A549 (cell line): ENCODE results near the gene PLTP. TPM values are rescaled to one million over a fixed set of nuclear protein-coding genes. Genes with fewer than 3 reads are reported as not detected.

ENCODE experiments used
- ATAC-seq, 2 experiments: fragments of 200-7000 bp in 1 of 2; fragments of >200 bp in 1 of 2; cut with Nextera tagmentation in 1 of 2; cut with Tn5 transposase in 1 of 2; 3 replicates each; pipeline versions ENCODE4 v1.8.0 to v1.9.1; 2018 to 2020; ENCODE audit warnings: mild to moderate bottlenecking in 1 of 2, moderate library complexity in 1 of 2
- CTCF ChIA-PET: fragments of 300-600 bp; sonication (Branson Sonifier 250); formaldehyde crosslinking; extraction: SDS; loops from one replicate; lab custom pipeline; 2021; ENCODE audit warnings: antibody characterized with exemption, inconsistent platforms; lab: Yijun Ruan, JAX
- POLR2A ChIA-PET: fragments of 350-600 bp; formaldehyde crosslinking; extraction: SDS; loops from one replicate; lab custom pipeline; 2021; ENCODE audit warnings: antibody characterized with exemption, inconsistent platforms; lab: Yijun Ruan, JAX
- DNase-seq, 2 experiments: peaks; one replicate each; pipeline versions ENCODE4 v3.0.0 to v3.0.0-alpha.2; 2011 to 2016; ENCODE audit warnings: low read depth in 1 of 2, low spot score in 1 of 2
- FAIRE-seq: peaks from 2 replicates; lab custom pipeline; 2011; peaks lifted over from hg19 to GRCh38; lab: Jason Lieb, UNC
- H3K27ac ChIP-seq, 2 experiments: fragments of >200 bp; sonication (Bioruptor Twin); formaldehyde crosslinking; 3 replicates each; pipeline ENCODE4 v1.5.1; 2016 to 2017
- H3K4me1 ChIP-seq: fragments of >200 bp; sonication (Bioruptor Twin); formaldehyde crosslinking; 3 replicates; pipeline ENCODE4 v1.6.1; 2016
- H3K4me2 ChIP-seq: fragments of >200 bp; sonication (Bioruptor Twin); formaldehyde crosslinking; 3 replicates; pipeline ENCODE4 v1.6.1; 2016
- H3K4me3 ChIP-seq: fragments of >200 bp; sonication (Bioruptor Twin); formaldehyde crosslinking; 3 replicates; pipeline ENCODE4 v1.5.1; 2016
- H3K9me3 ChIP-seq: fragments of >200 bp; sonication (Bioruptor Twin); formaldehyde crosslinking; 3 replicates; pipeline ENCODE4 v1.6.1; 2016
- BCL3 ChIP-seq: fragments of >200 bp; sonication (Bioruptor Twin); formaldehyde crosslinking; IDR thresholded peaks from 3 replicates; pipeline ENCODE4 v1.6.1; 2016
- BHLHE40 ChIP-seq: IDR thresholded peaks from 2 replicates; pipeline ENCODE4 v1.6.1; 2012; ENCODE audit warnings: low read depth, low read length, inconsistent platforms
- CTCF ChIP-seq: fragments of >200 bp; sonication (Bioruptor Twin); formaldehyde crosslinking; IDR thresholded peaks from 3 replicates; pipeline ENCODE4 v1.5.1; 2016
- EHF ChIP-seq: fragments of 250-450 bp; sonication (Bioruptor Pico); IDR thresholded peaks from 2 replicates; pipeline ENCODE4 v1.5.0; 2020; ENCODE audit warnings: mild to moderate bottlenecking
- FOSB ChIP-seq: fragments of 250-450 bp; sonication (Bioruptor Pico); IDR thresholded peaks from 2 replicates; pipeline ENCODE4 v1.5.0; 2020; ENCODE audit warnings: mild to moderate bottlenecking, moderate library complexity
- GATA3 ChIP-seq: IDR thresholded peaks from 2 replicates; pipeline ENCODE4 v1.6.1; 2012; ENCODE audit warnings: borderline replicate concordance
- HES2 ChIP-seq: fragments of >200 bp; sonication (Bioruptor Twin); formaldehyde crosslinking; IDR thresholded peaks from 2 replicates; pipeline ENCODE4 v1.6.1; 2016
- HOXA7 ChIP-seq: fragments of 250-450 bp; sonication (Bioruptor Pico); IDR thresholded peaks from 2 replicates; pipeline ENCODE4 v1.5.0; 2020; ENCODE audit warnings: mild to moderate bottlenecking, moderate library complexity
- HOXB5 ChIP-seq: fragments of 250-450 bp; sonication (Bioruptor Pico); IDR thresholded peaks from 2 replicates; pipeline ENCODE4 v1.5.0; 2020; ENCODE audit warnings: mild to moderate bottlenecking, moderate library complexity
- JUNB ChIP-seq: fragments of >200 bp; sonication (Bioruptor Twin); formaldehyde crosslinking; IDR thresholded peaks from 2 replicates; pipeline ENCODE4 v1.6.1; 2016
- KDM1A ChIP-seq: fragments of 200-600 bp; sonication (generic); IDR thresholded peaks from 2 replicates; pipeline ENCODE4 v1.6.1; 2016; ENCODE audit warnings: low read depth, mild to moderate bottlenecking
- KDM5A ChIP-seq: fragments of 200-600 bp; sonication (generic); IDR thresholded peaks from 2 replicates; pipeline ENCODE4 v1.6.1; 2016; ENCODE audit warnings: antibody characterized with exemption, mild to moderate bottlenecking
- MAFK ChIP-seq: fragments of 450-650 bp; IDR thresholded peaks from 2 replicates; pipeline ENCODE4 v1.6.1; 2014; ENCODE audit not compliant: partially characterized antibody
- MAX ChIP-seq: IDR thresholded peaks from 2 replicates; pipeline ENCODE4 v1.6.1; 2012
- MAZ ChIP-seq: fragments of 150-350 bp; IDR thresholded peaks from 2 replicates; pipeline ENCODE4 v1.6.1; 2014; ENCODE audit warnings: antibody characterized with exemption, low read depth, low read length, borderline replicate concordance
- NR3C1 ChIP-seq: fragments of >200 bp; sonication (Bioruptor Twin); formaldehyde crosslinking; IDR thresholded peaks from 3 replicates; pipeline ENCODE4 v1.6.1; 2017
- PHF8 ChIP-seq: fragments of 200-600 bp; sonication (generic); IDR thresholded peaks from 2 replicates; pipeline ENCODE4 v1.6.1; 2016; ENCODE audit warnings: low read depth, mild to moderate bottlenecking, antibody characterized with exemption, moderate library complexity, borderline replicate concordance
- RCOR1 ChIP-seq: fragments of 150-350 bp; IDR thresholded peaks from 2 replicates; pipeline ENCODE4 v1.6.1; 2014; ENCODE audit warnings: antibody characterized with exemption, low read length, low read depth
- RFX5 ChIP-seq: fragments of 450-650 bp; IDR thresholded peaks from 2 replicates; pipeline ENCODE4 v1.7.1; 2014; ENCODE audit warnings: antibody characterized with exemption, mild to moderate bottlenecking, moderate library complexity
- RNF2 ChIP-seq: fragments of 200-600 bp; sonication (generic); IDR thresholded peaks from 2 replicates; pipeline ENCODE4 v1.6.1; 2016; ENCODE audit warnings: low read depth, mild to moderate bottlenecking, antibody characterized with exemption, moderate library complexity, borderline replicate concordance
- TP53 ChIP-seq: fragments of 250-450 bp; sonication (Bioruptor Pico); IDR thresholded peaks from 2 replicates; pipeline ENCODE4 v1.5.0; 2021; ENCODE audit warnings: mild to moderate bottlenecking, moderate library complexity
- ZFP36 ChIP-seq: fragments of 450-650 bp; IDR thresholded peaks from 2 replicates; pipeline ENCODE4 v1.6.1; 2014; ENCODE audit warnings: borderline replicate concordance; ENCODE audit not compliant: partially characterized antibody
- WGBS: methylation state at CpG from one replicate; pipeline ENCODE4 v1.1.6; 2017; ENCODE audit errors: missing lambda C conversion rate; 5-methylcytosine and 5-hydroxymethylcytosine counted together
- polyA plus RNA-seq, 4 experiments: library from polyadenylated mRNA; depleted of rRNA in 3 of 4; stranded (reverse); fragments of >200 nt; fragmentation: RNase III in 1 of 4; extraction: RNeasy Plus Mini Kit Qiagen cat#74134 plus additional on column Dnase treatment in 1 of 4; gene quantifications; 2 replicates in 3 of 4; 3 replicates in 1 of 4; pipeline ENCODE4 v1.2.3, GENCODE V29; 2011 to 2017

Gene PLTP
- polyA plus RNA-seq, 2 of the 4 experiments (the other 2 are of a cell fraction): 1.6 to 2.7 TPM

- ATAC-seq (peak; percentile 36 to 70; a peak in 4 of 6 replicates), FAIRE-seq (no peak), DNase-seq (peak; percentile 35 to 66)
- CTCF ChIA-PET: interaction anchor here (0.6 to 2.6 kb wide), 13 partner anchors 8 to 97 kb away, joined by 3 to 12 read pairs (median 3); partner anchors contain the start of genes PCIF1 and ZSWIM1
- Histone ChIP-seq H3K9me3 (no peaks in the 10 kb centered on the region), H3K4me1 (peaks cover 15% of the 10 kb centered on the region), H3K4me2 (peak overlapping the region; percentile 100), H3K4me3 (peak overlapping the region; percentile 96), H3K27ac (peak overlapping the region; percentile 90 to 99)
- 0 out of 2 replicates have a peak, but pooled peaks have one; percentile 20 for TF ChIP-seq MAX
- TF ChIP-seq HOXA7: no peak
- TF ChIP-seq ZFP36: peak; percentile 29
- peak; percentile 20; the same call in 1 of the 3 replicates for TF ChIP-seq CTCF
- WGBS: 42% methylated on average over 32 of the region's 79 CpGs
- POLR2A ChIA-PET: interaction anchor here (0.7 to 3.2 kb wide), 5 partner anchors 9 to 57 kb away, joined by 3 to 26 read pairs (median 4); partner anchors contain the start of genes PCIF1, SNX21 and ZSWIM1
Observed at GRCh38 chr20:45890077-45890984, 21.6 kb downstream of the PLTP start.

GRCh38 chr20:45888681-45889080 is 23.3 kb downstream of the PLTP start:
- ChIA-PET POLR2A (interaction anchor here (2.9 to 3.2 kb wide), 2 partner anchors 8 to 46 kb away, joined by 19 to 26 read pairs; partner anchors contain the start of genes PCIF1 and ZSWIM1), CTCF (interaction anchor here (0.8 to 1.8 kb wide), 4 partner anchors 11 to 82 kb away, joined by 3 to 7 read pairs (median 5); no protein-coding TSS in a partner anchor)
- Histone ChIP-seq H3K4me3 (no peak overlapping the region), H3K27ac (no peak overlapping the region)
- no peak for ATAC-seq
- FAIRE-seq: no peak
- WGBS: 83% methylated on average over 3 of the region's 3 CpGs
- TF ChIP-seq KDM1A (no peak), RNF2 (no peak), MAZ (no peak), NR3C1 (no peak), TP53 (no peak), HOXB5 (no peak), EHF (CRISPR knock-in tag) (no peak), JUNB (no peak), MAX (no peak), GATA3 (no peak), FOSB (no peak), MAFK (no peak), BCL3 (no peak)
- TF ChIP-seq, all 56 proteins: peak for 0
- Histone ChIP-seq H3K9me3 (no peaks in the 10 kb centered on the region), H3K4me2 (no peak overlapping the region), H3K4me1 (peaks cover 23% of the 10 kb centered on the region)
- no peak for DNase-seq

GRCh38 chr20:45887346-45887715 is 24.6 kb downstream of the PLTP start, which contains the start of gene SPATA25:
SPATA25 (minus strand) TSS chr20:45887622; CDS start chr20:45887590, 32 bp downstream.
- FAIRE-seq (no peak), ATAC-seq (no peak), DNase-seq (no peak)
- 93% methylated on average over 8 of the region's 8 CpGs for WGBS
- no peak within 1 kb of the TSS for H3K4me2 ChIP-seq
- peaks cover 22% of the 10 kb centered on the region for H3K4me1 ChIP-seq
- no peaks in the 10 kb centered on the region for H3K9me3 ChIP-seq
- CTCF ChIA-PET: interaction anchor here (1.6 to 1.8 kb wide), 2 partner anchors 84 to 88 kb away, joined by 3 to 7 read pairs; no protein-coding TSS in a partner anchor
- no peak within 1 kb of the TSS for H3K4me3 ChIP-seq
- TF ChIP-seq BHLHE40: no peak
- no peak for TF ChIP-seq PHF8
- no peak for TF ChIP-seq TP53
- TF ChIP-seq RFX5: no peak
- no peak for TF ChIP-seq KDM5A
- TF ChIP-seq CTCF: no peak
- TF ChIP-seq HES2: no peak
- no peak for TF ChIP-seq EHF (CRISPR knock-in tag)
- TF ChIP-seq RCOR1: no peak
- POLR2A ChIA-PET: no interaction called here
- H3K27ac ChIP-seq: no peak within 1 kb of the TSS
